Uterus (tissue), 2 donors: ENCODE data around the gene KLHL7.

Experiments
- POLR2A ChIP-seq, 2 donors: fragments of 450-650 bp; IDR thresholded peaks; one replicate each; pipeline ENCODE4 v1.6.1; 2016; ENCODE audit warnings: antibody characterized with exemption in 2 of 2, mild to moderate bottlenecking in 1 of 2, moderate library complexity in 1 of 2
- TF ChIP-seq, protein P1 (sequence below), 4 experiments: fragments of 200-600 bp in 2 of 4; fragments of 450-650 bp in 2 of 4; sonication (generic) in 2 of 4; IDR thresholded peaks; one replicate each; pipeline ENCODE4 v1.5.1; 2016 to 2019; ENCODE audit warnings: antibody characterized with exemption in 4 of 4, mild to moderate bottlenecking in 2 of 4, moderate library complexity in 1 of 4

DNA sequence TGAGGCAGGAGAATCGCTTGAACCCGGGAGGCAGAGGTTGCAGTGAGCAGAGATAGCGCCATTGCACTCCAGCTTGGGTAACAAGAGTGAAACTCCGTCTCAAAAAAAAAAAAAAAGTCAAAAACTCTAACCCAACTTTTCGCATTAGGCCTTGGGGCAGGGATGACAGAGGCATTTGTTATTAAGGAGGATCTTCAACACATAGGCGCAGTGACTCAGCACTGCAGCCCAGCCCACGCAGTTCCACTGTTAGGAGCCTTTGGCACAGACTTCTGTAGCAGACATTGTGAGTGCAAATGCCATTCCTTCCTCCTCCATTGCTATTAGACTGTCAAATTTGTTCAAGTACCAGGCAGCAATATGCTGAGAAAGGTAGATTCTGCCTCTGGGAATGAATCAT lies 43.1 kb upstream of the KLHL7 start:
- TF ChIP-seq, protein P1, sequence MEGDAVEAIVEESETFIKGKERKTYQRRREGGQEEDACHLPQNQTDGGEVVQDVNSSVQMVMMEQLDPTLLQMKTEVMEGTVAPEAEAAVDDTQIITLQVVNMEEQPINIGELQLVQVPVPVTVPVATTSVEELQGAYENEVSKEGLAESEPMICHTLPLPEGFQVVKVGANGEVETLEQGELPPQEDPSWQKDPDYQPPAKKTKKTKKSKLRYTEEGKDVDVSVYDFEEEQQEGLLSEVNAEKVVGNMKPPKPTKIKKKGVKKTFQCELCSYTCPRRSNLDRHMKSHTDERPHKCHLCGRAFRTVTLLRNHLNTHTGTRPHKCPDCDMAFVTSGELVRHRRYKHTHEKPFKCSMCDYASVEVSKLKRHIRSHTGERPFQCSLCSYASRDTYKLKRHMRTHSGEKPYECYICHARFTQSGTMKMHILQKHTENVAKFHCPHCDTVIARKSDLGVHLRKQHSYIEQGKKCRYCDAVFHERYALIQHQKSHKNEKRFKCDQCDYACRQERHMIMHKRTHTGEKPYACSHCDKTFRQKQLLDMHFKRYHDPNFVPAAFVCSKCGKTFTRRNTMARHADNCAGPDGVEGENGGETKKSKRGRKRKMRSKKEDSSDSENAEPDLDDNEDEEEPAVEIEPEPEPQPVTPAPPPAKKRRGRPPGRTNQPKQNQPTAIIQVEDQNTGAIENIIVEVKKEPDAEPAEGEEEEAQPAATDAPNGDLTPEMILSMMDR (IDR thresholded peaks at IDR 0.05), result no peak
- no peak for TF ChIP-seq POLR2A (IDR thresholded peaks at IDR 0.05)
